SK-N-SH (cell line): ENCODE measurements around the gene RASL11B. TPM values are rescaled to one million over a fixed set of nuclear protein-coding genes. Genes with fewer than 3 reads are reported as not detected.
A peak's percentile ranks its signal among the peaks of the same experiment; 100 is the strongest.

ENCODE experiments used
- CTCF ChIA-PET: fragments of 300-600, 350-600 bp; formaldehyde crosslinking; extraction: SDS; loops from one replicate; lab custom pipeline; 2021; lab: Yijun Ruan, JAX
- POLR2A ChIA-PET: fragments of 350-600 bp; sonication (Branson Sonifier 250); formaldehyde crosslinking; extraction: SDS; loops from one replicate; lab custom pipeline; 2020; ENCODE audit warnings: antibody characterized with exemption, inconsistent platforms; lab: Yijun Ruan, JAX
- DNase-seq: peaks from one replicate; pipeline ENCODE4 v3.0.0; 2012
- H2AFZ ChIP-seq: fragments of 200-600 bp; sonication (generic); 2 replicates; pipeline ENCODE4 v1.8.1; 2016; ENCODE audit warnings: antibody characterized with exemption, mild to moderate bottlenecking, low read depth
- H3F3A ChIP-seq: fragments of 200-600 bp; sonication (generic); replicated peaks from 2 replicates; pipeline ENCODE3; 2016; ENCODE audit warnings: antibody characterized with exemption, mild to moderate bottlenecking; ENCODE audit not compliant: insufficient read depth
- H3K27ac ChIP-seq, 2 experiments: fragments of 200-500 bp in 1 of 2; fragments of 200-600 bp in 1 of 2; sonication (Bioruptor generic) in 1 of 2; sonication (generic), shearing (Covaris generic) in 1 of 2; 2 replicates each; pipeline versions ENCODE4 v1.5.1 to v1.6.1; 2014 to 2016; ENCODE audit warnings: low read depth in 2 of 2, inconsistent platforms in 1 of 2, low read length in 1 of 2, mild to moderate bottlenecking in 1 of 2, mixed read lengths in 1 of 2
- H3K27me3 ChIP-seq: fragments of 200-600 bp; sonication (generic), shearing (Covaris generic); 2 replicates; pipeline ENCODE4 v1.6.1; 2016; ENCODE audit warnings: mixed run types; ENCODE audit not compliant: insufficient read depth
- H3K36me3 ChIP-seq, 2 experiments: fragments of 200-500 bp in 1 of 2; fragments of 200-600 bp in 1 of 2; sonication (Bioruptor generic) in 1 of 2; sonication (generic) in 1 of 2; replicated peaks in 1 of 2; 2 replicates each; pipeline versions ENCODE3 to v1.5.1; 2014 to 2016; ENCODE audit warnings: low read length in 1 of 2, mild to moderate bottlenecking in 1 of 2; ENCODE audit not compliant: insufficient read depth in 2 of 2, control insufficient read depth in 1 of 2
- H3K4me1 ChIP-seq, 2 experiments: fragments of 200-500 bp in 1 of 2; fragments of 200-600 bp in 1 of 2; sonication (Bioruptor generic) in 1 of 2; sonication (generic), shearing (Covaris generic) in 1 of 2; 2 replicates each; pipeline versions ENCODE4 v1.5.1 to v1.6.1; 2014 to 2016; ENCODE audit warnings: low read depth in 1 of 2, low read length in 1 of 2, mixed run types in 1 of 2; ENCODE audit not compliant: insufficient read depth in 2 of 2, control insufficient read depth in 1 of 2
- H3K4me2 ChIP-seq: fragments of 200-600 bp; sonication (generic), shearing (Covaris generic); 2 replicates; pipeline ENCODE4 v1.6.1; 2017; ENCODE audit warnings: mixed run types
- H3K4me3 ChIP-seq, 2 experiments: fragments of 200-500 bp in 1 of 2; fragments of 200-600 bp in 1 of 2; sonication (Bioruptor generic) in 1 of 2; sonication (generic), shearing (Covaris generic) in 1 of 2; 2 replicates each; pipeline versions ENCODE4 v1.5.1 to v1.8.1; 2014 to 2016; ENCODE audit warnings: low read depth in 2 of 2, inconsistent platforms in 1 of 2, low read length in 1 of 2, mild to moderate bottlenecking in 1 of 2, mixed read lengths in 1 of 2, moderate library complexity in 1 of 2
- H3K79me2 ChIP-seq: fragments of 200-600 bp; sonication (generic); 2 replicates; pipeline ENCODE4 v1.8.1; 2017; ENCODE audit warnings: mild to moderate bottlenecking; ENCODE audit not compliant: insufficient read depth
- H3K9ac ChIP-seq: fragments of 200-600 bp; sonication (generic); 2 replicates; pipeline ENCODE4 v1.6.1; 2017; ENCODE audit warnings: mixed run types
- H3K9me2 ChIP-seq: fragments of 200-600 bp; sonication (generic); 2 replicates; pipeline ENCODE4 v1.6.1; 2017; ENCODE audit warnings: mixed run types
- H3K9me3 ChIP-seq: fragments of 200-600 bp; sonication (generic); 2 replicates; pipeline ENCODE4 v1.6.1; 2017; ENCODE audit warnings: mixed run types, mild to moderate bottlenecking, moderate library complexity
- H4K20me1 ChIP-seq: fragments of 200-600 bp; sonication (generic); 2 replicates; pipeline ENCODE4 v1.6.1; 2017; ENCODE audit warnings: mild to moderate bottlenecking, mixed run types; ENCODE audit not compliant: insufficient read depth
- CHD2 ChIP-seq: fragments of 150-350 bp; IDR thresholded peaks from 2 replicates; pipeline ENCODE4 v1.6.1; 2018; ENCODE audit warnings: low read length; ENCODE audit not compliant: partially characterized antibody
- ELF1 ChIP-seq: IDR thresholded peaks from 2 replicates; pipeline ENCODE4 v1.4.0; 2012
- EP300 ChIP-seq, 2 experiments: IDR thresholded peaks; 2 replicates each; pipeline versions ENCODE4 v1.4.0 to v1.6.1; 2012; ENCODE audit warnings: borderline replicate concordance in 1 of 2, low read depth in 1 of 2, low read length in 1 of 2
- EZH2phosphoT487 ChIP-seq: fragments of 200-600 bp; sonication (generic); IDR thresholded peaks from 2 replicates; pipeline ENCODE4 v1.6.1; 2017; ENCODE audit warnings: low read depth, mixed run types, mild to moderate bottlenecking, antibody characterized with exemption, moderate library complexity, borderline replicate concordance
- FOXJ3 ChIP-seq: sonication (generic); formaldehyde crosslinking; IDR thresholded peaks from 2 replicates; pipeline ENCODE4 v1.5.1; 2020; ENCODE audit warnings: mild to moderate bottlenecking, missing genetic modification reagents
- FOXM1 ChIP-seq: IDR thresholded peaks from 2 replicates; pipeline ENCODE4 v1.4.0; 2012; ENCODE audit warnings: low read depth, mild to moderate bottlenecking
- GABPA ChIP-seq: IDR thresholded peaks from 2 replicates; pipeline ENCODE4 v1.4.0; 2012; ENCODE audit warnings: low read depth, mild to moderate bottlenecking
- GATA2 ChIP-seq: sonication (generic); formaldehyde crosslinking; IDR thresholded peaks from 2 replicates; pipeline ENCODE4 v1.5.0; 2020; ENCODE audit warnings: mild to moderate bottlenecking, missing genetic modification reagents
- JUND ChIP-seq: IDR thresholded peaks from 2 replicates; pipeline ENCODE4 v1.4.0; 2012
- NRF1 ChIP-seq: IDR thresholded peaks from 2 replicates; pipeline ENCODE4 v1.6.1; 2012; ENCODE audit warnings: low read depth, mild to moderate bottlenecking, low read length
- RAD21 ChIP-seq: IDR thresholded peaks from 2 replicates; pipeline ENCODE4 v1.6.1; 2012; ENCODE audit warnings: mild to moderate bottlenecking, low read length
- SIN3A ChIP-seq: IDR thresholded peaks from 2 replicates; pipeline ENCODE4 v1.6.1; 2012; ENCODE audit warnings: low read depth, mild to moderate bottlenecking, low read length, moderate library complexity, borderline replicate concordance
- SMC3 ChIP-seq: IDR thresholded peaks from 2 replicates; pipeline ENCODE4 v1.6.1; 2012; ENCODE audit warnings: low read depth, low read length, improper control_type of control experiment
- TEAD4 ChIP-seq: IDR thresholded peaks from 2 replicates; pipeline ENCODE4 v1.4.0; 2012; ENCODE audit warnings: mild to moderate bottlenecking, borderline replicate concordance; ENCODE audit not compliant: insufficient read depth
- YY1 ChIP-seq: IDR thresholded peaks from 2 replicates; pipeline ENCODE4 v1.4.0; 2012; ENCODE audit warnings: low read depth, mild to moderate bottlenecking
- WGBS: methylation state at CpG from one replicate; pipeline ENCODE4 v1.1.6; 2017; ENCODE audit warnings: low lambda C conversion rate; 5-methylcytosine and 5-hydroxymethylcytosine counted together
- polyA plus RNA-seq, 3 experiments: library from polyadenylated mRNA; depleted of rRNA; stranded (reverse); fragments of >200 nt; gene quantifications; 2 replicates each; pipeline ENCODE4 v1.2.3, GENCODE V29; 2012
- TF ChIP-seq, protein P1 (sequence below): fragments of 200-600 bp; sonication (generic); IDR thresholded peaks from 2 replicates; pipeline ENCODE4 v1.6.1; 2017; ENCODE audit warnings: antibody characterized with exemption, mild to moderate bottlenecking, moderate library complexity
- TF ChIP-seq, protein P2 (sequence below): IDR thresholded peaks from 2 replicates; pipeline ENCODE4 v1.4.0; 2012; ENCODE audit warnings: low read depth
- TF ChIP-seq, protein P3 (sequence below): IDR thresholded peaks from 2 replicates; pipeline ENCODE4 v1.6.1; 2012; ENCODE audit warnings: mild to moderate bottlenecking, low read depth, low read length, moderate library complexity
- TF ChIP-seq, protein P4 (sequence below): fragments of 150-350 bp; IDR thresholded peaks from 2 replicates; pipeline ENCODE4 v1.6.1; 2017; ENCODE audit warnings: antibody characterized with exemption, low read length, low read depth, borderline replicate concordance

Gene RASL11B
- polyA plus RNA-seq, 1 of the 3 experiments (the other 2 are of a cell fraction), result 0.54 TPM

DNA sequence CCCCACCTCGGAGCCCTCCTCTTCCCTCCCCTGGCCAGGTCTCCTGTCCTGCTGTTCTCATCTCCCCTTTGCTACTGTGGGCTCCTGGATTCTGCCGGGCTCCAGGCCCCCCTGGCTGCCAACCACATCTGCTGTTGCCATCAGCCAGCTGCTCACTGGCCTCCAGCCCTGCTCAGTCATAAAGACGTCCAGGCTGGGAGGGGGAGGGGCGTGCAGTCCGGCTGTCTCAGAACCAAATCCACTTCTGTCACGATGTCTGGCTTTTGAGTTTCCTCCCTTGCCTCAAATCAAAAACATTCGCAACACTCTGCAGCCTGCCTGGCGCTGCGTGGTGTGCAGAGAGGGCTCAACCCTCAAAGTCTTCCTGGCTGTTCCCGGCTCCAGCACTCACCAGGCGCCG lies 7.1 kb downstream of the RASL11B start (continued):
- TF ChIP-seq, protein P1, sequence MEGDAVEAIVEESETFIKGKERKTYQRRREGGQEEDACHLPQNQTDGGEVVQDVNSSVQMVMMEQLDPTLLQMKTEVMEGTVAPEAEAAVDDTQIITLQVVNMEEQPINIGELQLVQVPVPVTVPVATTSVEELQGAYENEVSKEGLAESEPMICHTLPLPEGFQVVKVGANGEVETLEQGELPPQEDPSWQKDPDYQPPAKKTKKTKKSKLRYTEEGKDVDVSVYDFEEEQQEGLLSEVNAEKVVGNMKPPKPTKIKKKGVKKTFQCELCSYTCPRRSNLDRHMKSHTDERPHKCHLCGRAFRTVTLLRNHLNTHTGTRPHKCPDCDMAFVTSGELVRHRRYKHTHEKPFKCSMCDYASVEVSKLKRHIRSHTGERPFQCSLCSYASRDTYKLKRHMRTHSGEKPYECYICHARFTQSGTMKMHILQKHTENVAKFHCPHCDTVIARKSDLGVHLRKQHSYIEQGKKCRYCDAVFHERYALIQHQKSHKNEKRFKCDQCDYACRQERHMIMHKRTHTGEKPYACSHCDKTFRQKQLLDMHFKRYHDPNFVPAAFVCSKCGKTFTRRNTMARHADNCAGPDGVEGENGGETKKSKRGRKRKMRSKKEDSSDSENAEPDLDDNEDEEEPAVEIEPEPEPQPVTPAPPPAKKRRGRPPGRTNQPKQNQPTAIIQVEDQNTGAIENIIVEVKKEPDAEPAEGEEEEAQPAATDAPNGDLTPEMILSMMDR, result no peak
- no peak for TF ChIP-seq NRF1
- no peak for TF ChIP-seq GABPA
- peak in 1 of 2 experiments; percentile 94; a peak in 2 of 4 replicates for TF ChIP-seq EP300 (IDR thresholded peaks at IDR 0.05; ENCODE audit: borderline replicate concordance in 1 of 2, low read depth in 1 of 2, low read length in 1 of 2)
- TF ChIP-seq FOXJ3 (CRISPR knock-in tag), result peak; percentile 96
- TF ChIP-seq SIN3A, result no peak
- peak; percentile 96 for TF ChIP-seq CHD2
- TF ChIP-seq SMC3, result peak; percentile 37; the same call in 1 of the 2 replicates
- TF ChIP-seq FOXM1, result no peak
- TF ChIP-seq, protein P2, sequence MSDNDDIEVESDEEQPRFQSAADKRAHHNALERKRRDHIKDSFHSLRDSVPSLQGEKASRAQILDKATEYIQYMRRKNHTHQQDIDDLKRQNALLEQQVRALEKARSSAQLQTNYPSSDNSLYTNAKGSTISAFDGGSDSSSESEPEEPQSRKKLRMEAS, result no peak
- TF ChIP-seq ELF1, result no peak

DNA sequence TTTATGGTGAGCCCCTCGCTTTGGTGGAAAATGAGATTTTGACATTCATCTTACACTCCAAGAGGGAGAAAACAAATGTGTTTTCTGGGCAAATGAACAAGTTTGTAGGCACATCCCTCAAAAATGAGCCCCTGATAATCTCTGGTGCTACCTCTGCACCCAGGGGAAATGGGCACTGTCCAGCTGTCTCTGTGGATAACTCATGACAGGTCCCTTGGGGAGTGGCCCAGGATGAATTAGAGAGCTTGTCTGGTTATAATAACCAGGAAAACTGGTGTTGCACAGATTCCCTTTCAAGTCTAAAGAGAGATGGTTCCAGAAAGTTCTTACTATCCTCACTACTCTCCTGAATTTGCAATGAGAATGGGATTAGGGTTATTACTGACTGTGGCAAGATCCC lies 7.5 kb downstream of the RASL11B start:
- WGBS, result 17% methylated on average over 1 of the region's 1 CpG
- no peaks in the 10 kb centered on the region for H3K9me3 ChIP-seq
- H3F3A ChIP-seq, result no peaks in the 10 kb centered on the region
- H3K27me3 ChIP-seq, result no peaks in the 10 kb centered on the region
- H3K4me3 ChIP-seq, result no peak overlapping the region
- peak; percentile 50 for DNase-seq
- no peaks in the 10 kb centered on the region for H3K9me2 ChIP-seq
- no peak for TF ChIP-seq ELF1
- 0 out of 2 replicates have a peak, but pooled peaks have one; percentile 12 for TF ChIP-seq FOXJ3 (CRISPR knock-in tag)
- no peak for TF ChIP-seq YY1
- no peak overlapping the region for H2AFZ ChIP-seq
- H3K27ac ChIP-seq, result peak overlapping the region in 1 of 2 experiments; percentile 100; a peak in 3 of 4 replicates
- no peak overlapping the region for H3K4me2 ChIP-seq
- H3K79me2 ChIP-seq, result no peaks in the 10 kb centered on the region
- peaks cover 0 to 15% of the 10 kb centered on the region in 2 experiments for H3K36me3 ChIP-seq
- no peak overlapping the region for H3K9ac ChIP-seq
- H3K4me1 ChIP-seq, result peaks cover 0 to 77% of the 10 kb centered on the region in 2 experiments; a peak in 3 of 4 replicates
- ChIA-PET CTCF (interaction anchor here (2.0 to 5.1 kb wide), 2 partner anchors 114 to 324 kb away, joined by 9 to 55 read pairs; no protein-coding TSS in a partner anchor), POLR2A (interaction anchor here (0.7 to 3.8 kb wide), 6 partner anchors 17 to 1362 kb away, joined by 3 to 28 read pairs (median 4); no protein-coding TSS in a partner anchor)
- H4K20me1 ChIP-seq, result no peaks in the 10 kb centered on the region

DNA sequence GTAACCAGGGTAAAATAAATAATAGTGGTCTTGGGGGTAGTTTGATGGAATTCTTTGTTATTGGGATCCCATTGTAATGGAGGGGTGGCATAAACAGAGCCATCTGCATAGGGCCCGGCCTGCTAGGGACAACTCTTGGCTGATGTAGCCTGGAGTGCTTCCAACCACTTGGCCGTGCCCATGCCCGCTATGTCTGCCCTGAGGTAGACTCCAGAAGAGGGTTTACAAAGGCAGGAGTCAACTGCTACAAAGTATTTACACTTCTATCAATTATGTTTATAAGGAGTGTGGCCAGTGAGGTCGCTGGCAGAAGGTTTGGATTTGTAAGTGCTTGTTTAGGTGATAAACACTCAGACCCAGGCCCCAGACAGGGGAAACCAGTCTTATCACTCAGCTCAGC lies 8.1 kb downstream of the RASL11B start:
- Histone ChIP-seq H2AFZ (no peak overlapping the region), H4K20me1 (no peaks in the 10 kb centered on the region), H3K4me2 (no peak overlapping the region), H3K27me3 (no peaks in the 10 kb centered on the region), H3K4me1 (peaks cover 0 to 74% of the 10 kb centered on the region in 2 experiments; a peak in 3 of 4 replicates), H3K9me3 (no peaks in the 10 kb centered on the region), H3F3A (no peaks in the 10 kb centered on the region), H3K9me2 (no peaks in the 10 kb centered on the region), H3K4me3 (no peak overlapping the region), H3K9ac (no peak overlapping the region), H3K36me3 (peaks cover 0 to 15% of the 10 kb centered on the region in 2 experiments), H3K27ac (peak overlapping the region in 1 of 2 experiments; percentile 100; a peak in 2 of 4 replicates), H3K79me2 (no peaks in the 10 kb centered on the region)
- ChIA-PET CTCF (interaction anchor here (5.1 kb wide), 1 partner anchor 113 kb away, joined by 55 read pairs; no protein-coding TSS in a partner anchor), POLR2A (interaction anchor here (0.7 to 3.8 kb wide), 3 partner anchors 148 to 1361 kb away, joined by 3 to 28 read pairs (median 3); no protein-coding TSS in a partner anchor)
- WGBS, result 100% methylated on average over 3 of the region's 4 CpGs
- DNase-seq, result no peak
- TF ChIP-seq, protein P3, sequence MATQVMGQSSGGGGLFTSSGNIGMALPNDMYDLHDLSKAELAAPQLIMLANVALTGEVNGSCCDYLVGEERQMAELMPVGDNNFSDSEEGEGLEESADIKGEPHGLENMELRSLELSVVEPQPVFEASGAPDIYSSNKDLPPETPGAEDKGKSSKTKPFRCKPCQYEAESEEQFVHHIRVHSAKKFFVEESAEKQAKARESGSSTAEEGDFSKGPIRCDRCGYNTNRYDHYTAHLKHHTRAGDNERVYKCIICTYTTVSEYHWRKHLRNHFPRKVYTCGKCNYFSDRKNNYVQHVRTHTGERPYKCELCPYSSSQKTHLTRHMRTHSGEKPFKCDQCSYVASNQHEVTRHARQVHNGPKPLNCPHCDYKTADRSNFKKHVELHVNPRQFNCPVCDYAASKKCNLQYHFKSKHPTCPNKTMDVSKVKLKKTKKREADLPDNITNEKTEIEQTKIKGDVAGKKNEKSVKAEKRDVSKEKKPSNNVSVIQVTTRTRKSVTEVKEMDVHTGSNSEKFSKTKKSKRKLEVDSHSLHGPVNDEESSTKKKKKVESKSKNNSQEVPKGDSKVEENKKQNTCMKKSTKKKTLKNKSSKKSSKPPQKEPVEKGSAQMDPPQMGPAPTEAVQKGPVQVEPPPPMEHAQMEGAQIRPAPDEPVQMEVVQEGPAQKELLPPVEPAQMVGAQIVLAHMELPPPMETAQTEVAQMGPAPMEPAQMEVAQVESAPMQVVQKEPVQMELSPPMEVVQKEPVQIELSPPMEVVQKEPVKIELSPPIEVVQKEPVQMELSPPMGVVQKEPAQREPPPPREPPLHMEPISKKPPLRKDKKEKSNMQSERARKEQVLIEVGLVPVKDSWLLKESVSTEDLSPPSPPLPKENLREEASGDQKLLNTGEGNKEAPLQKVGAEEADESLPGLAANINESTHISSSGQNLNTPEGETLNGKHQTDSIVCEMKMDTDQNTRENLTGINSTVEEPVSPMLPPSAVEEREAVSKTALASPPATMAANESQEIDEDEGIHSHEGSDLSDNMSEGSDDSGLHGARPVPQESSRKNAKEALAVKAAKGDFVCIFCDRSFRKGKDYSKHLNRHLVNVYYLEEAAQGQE, result no peak
- TF ChIP-seq SIN3A (no peak), EZH2phosphoT487 (no peak), JUND (no peak), RAD21 (no peak), NRF1 (no peak), GATA2 (no peak), TEAD4 (no peak)
- TF ChIP-seq, protein P4, sequence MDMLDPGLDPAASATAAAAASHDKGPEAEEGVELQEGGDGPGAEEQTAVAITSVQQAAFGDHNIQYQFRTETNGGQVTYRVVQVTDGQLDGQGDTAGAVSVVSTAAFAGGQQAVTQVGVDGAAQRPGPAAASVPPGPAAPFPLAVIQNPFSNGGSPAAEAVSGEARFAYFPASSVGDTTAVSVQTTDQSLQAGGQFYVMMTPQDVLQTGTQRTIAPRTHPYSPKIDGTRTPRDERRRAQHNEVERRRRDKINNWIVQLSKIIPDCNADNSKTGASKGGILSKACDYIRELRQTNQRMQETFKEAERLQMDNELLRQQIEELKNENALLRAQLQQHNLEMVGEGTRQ, result no peak
